Retina (tissue), 1 donor: ENCODE measurements around the gene ALDOB.
A peak's percentile ranks its signal among the peaks of the same experiment; 100 is the strongest.

ENCODE experiments used
- DNase-seq: peaks from one replicate; pipeline ENCODE4 v3.0.0-alpha.2; 2016

The ALDOB gene

GRCh38 chr9:101435601-101436079, at the start of gene ALDOB:
ALDOB (minus strand) TSS chr9:101435774; CDS start chr9:101430887, 4,887 bp downstream.
- no peak for DNase-seq

GRCh38 chr9:101484046-101484445, 48.5 kb upstream of the ALDOB start:
- no peak for DNase-seq

DNA sequence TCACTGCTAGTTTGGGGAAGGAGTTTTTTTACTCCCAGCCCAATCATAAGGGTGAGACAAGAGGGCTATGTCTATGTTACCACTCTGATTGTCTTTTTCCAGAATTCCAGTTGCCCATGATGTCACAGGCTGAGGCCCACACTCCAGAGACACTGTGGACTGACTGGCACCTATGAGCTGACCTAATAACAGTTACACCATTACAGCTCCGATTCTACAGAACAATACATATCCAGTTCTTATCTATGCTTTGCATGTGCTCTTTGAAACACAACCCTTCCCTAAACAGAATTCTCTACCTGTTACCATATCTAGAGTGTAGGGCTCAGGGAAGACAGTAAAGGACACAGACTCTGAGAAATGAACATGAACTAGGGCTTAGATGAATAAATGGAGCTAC, 45.7 kb upstream of the ALDOB start:
- DNase-seq: no peak

- DNase-seq: no peak
Observed at GRCh38 chr9:101480386-101480785, 44.8 kb upstream of the ALDOB start.

- no peak for DNase-seq
Observed at GRCh38 chr9:101479338-101480030, 43.9 kb upstream of the ALDOB start.

DNA sequence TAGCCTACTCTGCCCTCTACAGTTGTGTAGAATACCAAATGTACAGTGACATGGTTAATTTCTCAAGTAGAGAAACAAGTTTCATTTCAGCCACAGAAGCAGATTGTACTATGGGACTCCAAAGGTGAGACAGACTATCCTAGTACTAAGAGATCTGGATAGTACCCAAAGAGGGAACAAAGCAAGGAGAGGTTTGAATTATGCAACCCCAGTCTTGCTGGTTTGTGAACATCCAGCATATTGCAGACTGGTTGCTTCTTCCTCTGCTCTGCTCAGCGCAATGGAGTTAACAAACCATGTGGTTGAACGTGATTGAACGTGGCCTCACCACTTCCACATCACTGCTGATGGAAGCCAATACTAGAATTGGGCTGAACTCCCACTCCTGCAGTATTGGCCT, 43.3 kb upstream of the ALDOB start:
- no peak for DNase-seq

GRCh38 chr9:101478444-101478843, 42.9 kb upstream of the ALDOB start:
- no peak for DNase-seq

- DNase-seq: no peak
Observed at GRCh38 chr9:101477736-101478135, 42.2 kb upstream of the ALDOB start.

- no peak for DNase-seq
Observed at GRCh38 chr9:101477214-101477613, 41.6 kb upstream of the ALDOB start.

- DNase-seq: no peak
Observed at GRCh38 chr9:101476576-101477208, 41.1 kb upstream of the ALDOB start.

DNA sequence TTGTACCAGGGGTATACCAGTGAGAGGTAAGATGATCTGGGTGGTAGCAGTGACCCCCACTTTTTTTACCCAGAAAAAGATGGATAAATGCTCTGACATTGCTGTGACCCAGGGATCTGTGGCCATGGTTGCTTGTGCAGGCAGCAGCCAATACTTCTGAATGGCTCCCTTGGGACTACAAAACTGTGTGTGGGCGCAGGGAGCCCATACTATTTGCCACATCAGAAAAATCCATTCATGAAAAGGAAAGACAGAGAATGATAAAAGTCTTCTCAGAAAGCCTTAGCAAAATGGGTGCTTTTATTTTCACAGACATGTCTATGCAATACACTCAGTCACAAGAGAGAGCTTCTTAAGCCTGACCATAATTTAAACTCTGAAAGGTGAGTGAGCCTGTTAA, 37.3 kb upstream of the ALDOB start:
- DNase-seq: no peak

- no peak for DNase-seq
Observed at GRCh38 chr9:101470929-101471328, 35.4 kb upstream of the ALDOB start.

- DNase-seq: no peak
Observed at GRCh38 chr9:101470021-101470420, 34.4 kb upstream of the ALDOB start.

GRCh38 chr9:101469026-101469425, 33.5 kb upstream of the ALDOB start:
- DNase-seq: no peak

- no peak for DNase-seq
Observed at GRCh38 chr9:101468116-101468515, 32.5 kb upstream of the ALDOB start.

DNA sequence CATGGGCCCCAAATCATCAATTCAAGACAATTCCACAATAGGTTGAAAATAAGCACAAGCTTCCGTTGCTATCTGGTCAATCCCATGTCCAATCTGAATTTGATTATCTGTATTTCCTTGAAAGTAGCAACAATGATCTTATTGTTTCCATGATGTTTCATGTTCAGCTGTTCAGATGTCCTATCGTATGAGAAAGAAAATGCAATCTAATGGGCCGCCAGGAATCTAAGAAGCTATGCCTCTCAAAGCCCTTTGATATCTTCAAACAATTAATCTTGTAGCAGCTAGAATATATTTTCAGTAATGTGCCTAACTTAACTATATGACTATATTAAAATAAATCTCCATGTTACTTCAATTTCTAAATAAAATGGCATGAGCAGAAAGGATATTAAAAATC, 32.1 kb upstream of the ALDOB start:
- no peak for DNase-seq

DNA sequence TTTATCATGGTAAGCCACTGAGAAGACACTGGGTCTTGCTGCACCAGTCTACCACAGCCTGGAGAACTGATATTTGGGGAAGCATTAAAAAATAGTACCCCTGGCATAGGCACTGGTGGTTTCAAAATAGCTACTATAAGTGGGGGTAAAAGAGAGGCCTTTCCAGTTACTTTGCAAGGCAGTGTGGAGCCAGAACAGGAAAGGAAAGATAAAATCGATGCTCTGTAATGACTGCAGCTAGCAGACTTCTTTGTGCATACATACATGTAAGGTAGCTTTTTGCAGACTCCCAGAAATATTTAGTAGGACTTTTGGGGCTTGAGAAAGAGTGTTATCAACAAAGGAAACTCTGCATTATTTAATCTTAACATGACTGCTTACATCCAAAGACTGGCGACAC, 31.3 kb upstream of the ALDOB start:
- DNase-seq: no peak

DNA sequence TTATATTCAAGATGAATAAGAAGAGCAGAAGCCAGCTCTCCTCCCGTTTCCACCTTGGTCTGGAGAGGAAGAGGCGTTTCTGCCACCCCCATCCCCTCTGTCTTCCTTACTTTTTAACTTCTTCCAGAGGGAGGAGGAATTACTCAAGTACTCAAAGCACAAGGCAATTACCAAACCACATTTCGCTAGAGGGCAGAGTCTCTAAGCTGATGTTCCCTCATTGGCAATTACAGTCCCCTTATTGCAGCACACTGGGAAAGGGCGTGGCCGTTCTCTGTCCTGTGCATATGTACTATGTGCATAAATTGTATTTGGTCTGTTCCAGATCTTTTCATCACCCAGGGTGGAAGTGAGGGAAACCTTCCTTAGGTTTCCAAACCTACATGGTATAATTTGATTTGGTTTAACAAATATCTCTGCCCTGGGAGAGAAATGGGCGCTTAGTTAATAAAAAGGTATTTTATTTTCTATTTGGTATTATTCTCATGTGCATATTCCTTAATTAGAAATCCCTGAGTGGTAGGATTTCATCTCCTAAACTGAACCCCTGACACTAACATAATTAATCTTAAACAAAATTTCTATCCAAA, 29.8 kb upstream of the ALDOB start:
- DNase-seq: no peak

GRCh38 chr9:101463397-101463796, 27.8 kb upstream of the ALDOB start:
- DNase-seq: no peak

GRCh38 chr9:101462558-101462957, 27.0 kb upstream of the ALDOB start:
- no peak for DNase-seq

GRCh38 chr9:101460965-101461364, 25.4 kb upstream of the ALDOB start:
- DNase-seq: no peak

DNA sequence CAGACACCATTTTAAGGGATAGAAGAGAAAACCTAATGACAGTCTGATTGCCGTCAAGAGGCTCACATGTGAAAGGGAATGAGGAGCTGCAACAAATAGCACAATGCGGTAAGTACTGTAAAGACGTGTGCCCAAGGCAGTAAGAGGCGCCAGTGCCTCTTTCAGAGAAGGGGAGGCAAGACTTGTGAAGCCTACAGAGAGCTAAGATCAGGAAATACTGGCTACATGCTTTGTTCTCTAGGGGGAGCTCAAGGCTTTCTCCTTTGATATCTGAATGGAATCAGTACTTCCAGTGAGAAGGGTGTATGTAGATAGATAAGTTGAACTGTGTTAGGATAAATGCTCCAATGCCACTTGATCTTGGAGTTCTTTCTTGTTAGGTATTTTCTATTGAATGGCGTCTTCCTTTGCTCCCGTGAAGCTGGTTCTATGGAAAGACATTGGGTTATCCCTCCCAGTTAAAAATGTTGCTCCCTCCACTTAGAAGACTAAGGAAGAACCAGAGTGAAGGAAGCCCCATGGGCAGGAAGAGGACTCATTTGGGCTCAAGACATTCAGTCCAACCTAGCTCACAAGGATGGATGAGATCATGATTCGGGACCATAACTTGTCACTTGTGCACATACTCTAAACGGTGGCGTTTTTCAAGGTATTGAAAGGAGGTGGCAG, 23.5 kb upstream of the ALDOB start:
- peak; percentile 28 for DNase-seq

- DNase-seq: no peak
Observed at GRCh38 chr9:101457003-101457402, 21.4 kb upstream of the ALDOB start.
